ENCODE measurements around the gene HAGH. TPM values are rescaled to one million over a fixed set of nuclear protein-coding genes. Genes with fewer than 3 reads are reported as not detected.

HAGH gene
- total RNA-seq, 6 experiments from 2014 or later: 34.2 to 55.3 (median 38.7) TPM

- TF ChIP-seq CTCF (IDR thresholded peaks at IDR 0.05): no peak
- DNase-seq: no peak
- Mint-ChIP-seq H3K36me3 (ENCODE audit: low read depth) (no peaks in the 10 kb centered on the region), H3K4me3 (no peak overlapping the region), H3K9me3 (no peaks in the 10 kb centered on the region), H3K27me3 (ENCODE audit: insufficient read depth) (peaks cover 51% of the 10 kb centered on the region), H3K4me1 (ENCODE audit: low read depth) (0 out of 2 replicates have a peak, but pooled peaks cover 5% of the 10 kb centered on the region), H3K27ac (no peak overlapping the region)
These were observed 31.7 kb upstream of the HAGH start for GRCh38 chr16:1858189-1858865.

GRCh38 chr16:1857433-1858097 is 30.9 kb upstream of the HAGH start:
- Mint-ChIP-seq H3K27ac (no peak overlapping the region), H3K9me3 (no peaks in the 10 kb centered on the region), H3K4me3 (no peak overlapping the region), H3K4me1 (ENCODE audit: low read depth) (0 out of 2 replicates have a peak, but pooled peaks cover 5% of the 10 kb centered on the region), H3K27me3 (ENCODE audit: insufficient read depth) (peaks cover 51% of the 10 kb centered on the region), H3K36me3 (ENCODE audit: low read depth) (no peaks in the 10 kb centered on the region)
- TF ChIP-seq CTCF (IDR thresholded peaks at IDR 0.05): no peak
- no peak for DNase-seq

GRCh38 chr16:1851793-1852192 is 25.2 kb upstream of the HAGH start:
- Mint-ChIP-seq H3K9me3 (no peaks in the 10 kb centered on the region), H3K27me3 (ENCODE audit: insufficient read depth) (peaks cover 28% of the 10 kb centered on the region), H3K4me3 (no peak overlapping the region), H3K4me1 (ENCODE audit: low read depth) (0 out of 2 replicates have a peak, but pooled peaks cover 5% of the 10 kb centered on the region), H3K27ac (no peak overlapping the region), H3K36me3 (ENCODE audit: low read depth) (no peaks in the 10 kb centered on the region)
- no peak for TF ChIP-seq CTCF (IDR thresholded peaks at IDR 0.05)
- no peak for DNase-seq

GRCh38 chr16:1850981-1851380 is 24.4 kb upstream of the HAGH start:
- Mint-ChIP-seq H3K9me3 (no peaks in the 10 kb centered on the region), H3K4me3 (no peak overlapping the region), H3K4me1 (ENCODE audit: low read depth) (0 out of 2 replicates have a peak, but pooled peaks cover 5% of the 10 kb centered on the region), H3K27me3 (ENCODE audit: insufficient read depth) (peaks cover 30% of the 10 kb centered on the region), H3K36me3 (ENCODE audit: low read depth) (no peaks in the 10 kb centered on the region), H3K27ac (no peak overlapping the region)
- TF ChIP-seq CTCF (IDR thresholded peaks at IDR 0.05): no peak
- DNase-seq: no peak

GRCh38 chr16:1846416-1846815 is 19.8 kb upstream of the HAGH start:
- no peak for TF ChIP-seq CTCF (IDR thresholded peaks at IDR 0.05)
- Mint-ChIP-seq H3K36me3 (ENCODE audit: low read depth) (no peaks in the 10 kb centered on the region), H3K4me1 (ENCODE audit: low read depth) (no peaks in the 10 kb centered on the region), H3K27ac (no peak overlapping the region), H3K27me3 (ENCODE audit: insufficient read depth) (peaks cover 11% of the 10 kb centered on the region), H3K9me3 (no peaks in the 10 kb centered on the region), H3K4me3 (no peak overlapping the region)
- no peak for DNase-seq

Measured in HFFc6 (cell line).